Measurements from ENCODE around the gene PTCH1.

- no peak for TF ChIP-seq POLR2A (IDR thresholded peaks at IDR 0.05)
- TF ChIP-seq CTCF (IDR thresholded peaks at IDR 0.05): no peak
Measured at GRCh38 chr9:95483431-95483830, 33.3 kb downstream of the PTCH1 start.
